NOMO-1 (cell line): ENCODE data around the gene NDUFB4.

Source experiments
- DNase-seq, 2 experiments: peaks; one replicate each; lab custom pipeline; 2025; ENCODE audit not compliant: unreplicated experiment in 2 of 2; lab: John Stamatoyannopoulos, UW

NDUFB4 gene

GRCh38 chr3:120596116-120596852 lies at the start of gene NDUFB4:
Gene NDUFB4 (plus strand): TSS chr3:120596336. CDS start chr3:120596360, 24 bp downstream.
- DNase-seq: peak; percentile 92 to 98

- no peak for DNase-seq
Observed at GRCh38 chr3:120550546-120550945, 45.6 kb upstream of the NDUFB4 start.

GRCh38 chr3:120552184-120553172 lies 43.7 kb upstream of the NDUFB4 start:
- DNase-seq: no peak

- DNase-seq: no peak
Observed at GRCh38 chr3:120554812-120555606, 41.1 kb upstream of the NDUFB4 start.

GRCh38 chr3:120555657-120556509 lies 40.3 kb upstream of the NDUFB4 start:
- no peak for DNase-seq

GRCh38 chr3:120557115-120557514 lies 39.0 kb upstream of the NDUFB4 start:
- DNase-seq: no peak

- DNase-seq: peak; percentile 83 to 84
Observed at GRCh38 chr3:120558771-120559241, 37.3 kb upstream of the NDUFB4 start.

GRCh38 chr3:120559242-120560061 lies 36.7 kb upstream of the NDUFB4 start:
- peak; percentile 69 to 74 for DNase-seq

- no peak for DNase-seq
Observed at GRCh38 chr3:120560304-120561250, 35.6 kb upstream of the NDUFB4 start.

- DNase-seq: peak; percentile 19 to 58
Observed at GRCh38 chr3:120561251-120562045, 34.7 kb upstream of the NDUFB4 start.

- DNase-seq: no peak
Observed at GRCh38 chr3:120563356-120564022, 32.6 kb upstream of the NDUFB4 start.

- DNase-seq: no peak
Observed at GRCh38 chr3:120566243-120566975, 29.7 kb upstream of the NDUFB4 start.

GRCh38 chr3:120567370-120568201 lies 28.6 kb upstream of the NDUFB4 start:
- peak; percentile 24 for DNase-seq

- no peak for DNase-seq
Observed at GRCh38 chr3:120568202-120568531, 28.0 kb upstream of the NDUFB4 start.

- no peak for DNase-seq
Observed at GRCh38 chr3:120568598-120568997, 27.5 kb upstream of the NDUFB4 start.
